Lower lobe of right lung (tissue), 2 donors: Measurements from ENCODE around the gene ABR. TPM values are rescaled to one million over a fixed set of nuclear protein-coding genes. Genes with fewer than 3 reads are reported as not detected.

ENCODE experiments used
- ATAC-seq, 2 donors: fragments of 200-7000 bp; cut with Tn5 transposase; one replicate each; pipeline ENCODE4 v1.9.1; 2020 to 2022; ENCODE audit warnings: mild to moderate bottlenecking in 2 of 2, moderate library complexity in 2 of 2
- DNase-seq: peaks from one replicate; pipeline ENCODE4 v3.0.0-alpha.2; 2020
- H3K27ac ChIP-seq: fragments of 200-600 bp; one replicate; pipeline ENCODE4 v1.8.0; 2022
- H3K27me3 ChIP-seq: fragments of 200-600 bp; one replicate; pipeline ENCODE4 v1.8.0; 2022; ENCODE audit warnings: low read depth
- H3K36me3 ChIP-seq: fragments of 200-600 bp; one replicate; pipeline ENCODE4 v1.8.0; 2022; ENCODE audit warnings: mild to moderate bottlenecking
- H3K4me1 ChIP-seq: fragments of 200-600 bp; one replicate; pipeline ENCODE4 v1.8.0; 2022
- H3K4me3 ChIP-seq: fragments of 200-600 bp; one replicate; pipeline ENCODE4 v1.8.0; 2022; ENCODE audit warnings: mild to moderate bottlenecking
- H3K9me3 ChIP-seq: fragments of 200-600 bp; one replicate; pipeline ENCODE4 v1.8.0; 2022
- intact Hi-C: fragments of 100-400 bp; cut with DNase I; formaldehyde crosslinking; loops from one replicate; pipeline ENCODE4 v1.11.0; 2022
- total RNA-seq: library from RNA; stranded (reverse); fragmentation: NEBNext Ultra II Directional; extraction: Animal tissue kit (Norgen Biotek cat#: 25700); gene quantifications from one replicate; pipeline ENCODE4 v1.2.1, GENCODE V29; 2021
- TF ChIP-seq, protein P1 (sequence below): fragments of 200-600 bp; IDR thresholded peaks from one replicate; pipeline ENCODE4 v1.8.0; 2022; ENCODE audit warnings: antibody characterized with exemption, mild to moderate bottlenecking
- donor health status: DM: no; HTN: yes; CAD: no; lungs with severe emphysema.

Gene ABR
- total RNA-seq, 1 donor from 2014 or later = 212 TPM

- Histone ChIP-seq H3K36me3 (no peaks in the 10 kb centered on the region), H3K4me3 (peak overlapping the region; percentile 25), H3K27me3 (no peaks in the 10 kb centered on the region), H3K9me3 (no peaks in the 10 kb centered on the region), H3K27ac (peak overlapping the region; percentile 53), H3K4me1 (peaks cover 49% of the 10 kb centered on the region)
- intact Hi-C loops = no loop called here
- TF ChIP-seq, protein P1, sequence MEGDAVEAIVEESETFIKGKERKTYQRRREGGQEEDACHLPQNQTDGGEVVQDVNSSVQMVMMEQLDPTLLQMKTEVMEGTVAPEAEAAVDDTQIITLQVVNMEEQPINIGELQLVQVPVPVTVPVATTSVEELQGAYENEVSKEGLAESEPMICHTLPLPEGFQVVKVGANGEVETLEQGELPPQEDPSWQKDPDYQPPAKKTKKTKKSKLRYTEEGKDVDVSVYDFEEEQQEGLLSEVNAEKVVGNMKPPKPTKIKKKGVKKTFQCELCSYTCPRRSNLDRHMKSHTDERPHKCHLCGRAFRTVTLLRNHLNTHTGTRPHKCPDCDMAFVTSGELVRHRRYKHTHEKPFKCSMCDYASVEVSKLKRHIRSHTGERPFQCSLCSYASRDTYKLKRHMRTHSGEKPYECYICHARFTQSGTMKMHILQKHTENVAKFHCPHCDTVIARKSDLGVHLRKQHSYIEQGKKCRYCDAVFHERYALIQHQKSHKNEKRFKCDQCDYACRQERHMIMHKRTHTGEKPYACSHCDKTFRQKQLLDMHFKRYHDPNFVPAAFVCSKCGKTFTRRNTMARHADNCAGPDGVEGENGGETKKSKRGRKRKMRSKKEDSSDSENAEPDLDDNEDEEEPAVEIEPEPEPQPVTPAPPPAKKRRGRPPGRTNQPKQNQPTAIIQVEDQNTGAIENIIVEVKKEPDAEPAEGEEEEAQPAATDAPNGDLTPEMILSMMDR = no peak
- DNase-seq (peak; percentile 89), ATAC-seq (peak; percentile 77 to 81)
Measured at GRCh38 chr17:1188812-1189504, 9.2 kb upstream of the ABR start.

GRCh38 chr17:1186923-1187771 lies 7.4 kb upstream of the ABR start:
- no peaks in the 10 kb centered on the region for H3K36me3 ChIP-seq
- H3K27ac ChIP-seq = peak overlapping the region; percentile 73
- peaks cover 62% of the 10 kb centered on the region for H3K4me1 ChIP-seq
- DNase-seq (peak; percentile 90), ATAC-seq (peak; percentile 95 to 96)
- intact Hi-C loops = no loop called here
- TF ChIP-seq, protein P1 = peak; percentile 99
- peak overlapping the region; percentile 48 for H3K4me3 ChIP-seq
- no peaks in the 10 kb centered on the region for H3K9me3 ChIP-seq
- no peaks in the 10 kb centered on the region for H3K27me3 ChIP-seq

GRCh38 chr17:1186214-1186820 lies 6.5 kb upstream of the ABR start:
- Histone ChIP-seq H3K9me3 (no peaks in the 10 kb centered on the region), H3K36me3 (no peaks in the 10 kb centered on the region), H3K4me1 (peaks cover 62% of the 10 kb centered on the region), H3K27me3 (no peaks in the 10 kb centered on the region), H3K27ac (peak overlapping the region; percentile 73), H3K4me3 (peak overlapping the region; percentile 48)
- TF ChIP-seq, protein P1 = no peak
- intact Hi-C loops = no loop called here
- ATAC-seq (no peak), DNase-seq (no peak)

GRCh38 chr17:1183171-1183873 lies 3.5 kb upstream of the ABR start:
- no peak for ATAC-seq
- no peaks in the 10 kb centered on the region for H3K36me3 ChIP-seq
- no peak overlapping the region for H3K4me3 ChIP-seq
- no peaks in the 10 kb centered on the region for H3K9me3 ChIP-seq
- no peak overlapping the region for H3K27ac ChIP-seq
- TF ChIP-seq, protein P1 = no peak
- H3K4me1 ChIP-seq = peaks cover 53% of the 10 kb centered on the region
- H3K27me3 ChIP-seq = no peaks in the 10 kb centered on the region
- intact Hi-C loops = no loop called here
- DNase-seq = no peak

GRCh38 chr17:1182811-1183170 lies 3.0 kb upstream of the ABR start:
- Histone ChIP-seq H3K4me1 (peaks cover 53% of the 10 kb centered on the region), H3K27me3 (no peaks in the 10 kb centered on the region), H3K36me3 (no peaks in the 10 kb centered on the region), H3K27ac (no peak overlapping the region), H3K9me3 (no peaks in the 10 kb centered on the region), H3K4me3 (no peak overlapping the region)
- DNase-seq (no peak), ATAC-seq (no peak)
- TF ChIP-seq, protein P1 = no peak
- intact Hi-C loops = no loop called here
